Stimulated activated CD8-positive, alpha-beta memory T cell treated with anti-CD3 and anti-CD28 coated beads, Interleukin-4, amount 100 ng/mL, for 24 hours (primary cell): ENCODE measurements around the gene FRY.

Experiments used
- DNase-seq: peaks from one replicate; pipeline ENCODE4 v3.0.0-alpha.2; 2020; ENCODE audit warnings: low read depth

The FRY gene

DNA sequence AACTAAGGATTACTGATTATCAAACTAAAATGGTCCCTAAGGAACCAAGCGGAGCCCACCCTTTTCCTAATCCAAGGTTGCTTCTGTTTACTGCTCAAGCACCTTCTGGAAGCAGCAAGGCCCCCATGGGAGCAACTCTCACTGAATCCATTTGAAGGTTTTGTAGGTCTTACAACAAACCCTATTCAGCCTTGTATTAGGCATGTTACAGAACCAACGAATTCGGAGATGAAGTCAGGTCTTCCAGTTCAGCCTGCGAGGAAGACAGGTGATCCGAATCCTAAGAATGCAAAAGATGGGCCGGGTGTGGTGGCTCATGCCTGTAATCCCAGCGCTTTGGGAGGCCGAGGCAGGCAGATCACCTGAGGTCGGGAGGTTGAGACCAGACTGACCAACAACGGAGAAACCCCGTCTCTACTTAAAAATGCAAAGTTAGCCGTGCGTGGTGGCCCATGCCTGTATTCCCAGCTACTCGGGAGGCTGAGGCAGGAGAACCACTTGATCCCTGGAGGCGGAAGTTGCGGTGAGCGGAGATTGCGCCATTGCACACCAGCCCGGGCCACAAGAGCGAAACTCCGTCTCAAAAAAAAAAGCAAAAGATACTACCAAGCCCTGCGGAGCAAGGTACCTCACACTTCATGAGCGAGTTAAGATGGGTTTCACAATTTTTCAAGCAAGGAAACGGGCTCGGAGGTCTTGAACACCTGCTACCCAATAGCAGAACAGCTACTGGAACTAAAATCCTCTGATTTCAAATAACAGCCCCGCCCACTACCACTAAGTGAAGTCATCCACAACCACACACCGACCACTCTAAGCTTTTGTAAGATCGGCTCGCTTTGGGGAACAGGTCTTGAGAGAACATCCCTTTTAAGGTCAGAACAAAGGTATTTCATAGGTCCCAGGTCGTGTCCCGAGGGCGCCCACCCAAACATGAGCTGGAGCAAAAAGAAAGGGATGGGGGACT is 283.0 kb downstream of the FRY start:
- peak; percentile 31 for DNase-seq

DNA sequence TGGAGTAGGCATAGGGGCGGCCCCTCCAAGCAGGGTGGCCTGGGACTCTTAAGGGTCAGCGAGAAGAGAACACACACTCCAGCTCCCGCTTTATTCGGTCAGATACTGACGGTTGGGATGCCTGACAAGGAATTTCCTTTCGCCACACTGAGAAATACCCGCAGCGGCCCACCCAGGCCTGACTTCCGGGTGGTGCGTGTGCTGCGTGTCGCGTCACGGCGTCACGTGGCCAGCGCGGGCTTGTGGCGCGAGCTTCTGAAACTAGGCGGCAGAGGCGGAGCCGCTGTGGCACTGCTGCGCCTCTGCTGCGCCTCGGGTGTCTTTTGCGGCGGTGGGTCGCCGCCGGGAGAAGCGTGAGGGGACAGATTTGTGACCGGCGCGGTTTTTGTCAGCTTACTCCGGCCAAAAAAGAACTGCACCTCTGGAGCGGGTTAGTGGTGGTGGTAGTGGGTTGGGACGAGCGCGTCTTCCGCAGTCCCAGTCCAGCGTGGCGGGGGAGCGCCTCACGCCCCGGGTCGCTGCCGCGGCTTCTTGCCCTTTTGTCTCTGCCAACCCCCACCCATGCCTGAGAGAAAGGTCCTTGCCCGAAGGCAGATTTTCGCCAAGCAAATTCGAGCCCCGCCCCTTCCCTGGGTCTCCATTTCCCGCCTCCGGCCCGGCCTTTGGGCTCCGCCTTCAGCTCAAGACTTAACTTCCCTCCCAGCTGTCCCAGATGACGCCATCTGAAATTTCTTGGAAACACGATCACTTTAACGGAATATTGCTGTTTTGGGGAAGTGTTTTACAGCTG is 283.9 kb downstream of the FRY start, which contains the start of the genes BRCA2 and ZAR1L:
Gene BRCA2, plus strand, starts transcription at position 271 of the 790 bp plus-strand sequence. CDS start 953 bp downstream, outside the sequence.
Gene ZAR1L, minus strand, starts transcription at position 126 of the 790 bp plus-strand sequence. CDS start 3,438 bp downstream, outside the sequence.
- DNase-seq: peak; percentile 84

DNA sequence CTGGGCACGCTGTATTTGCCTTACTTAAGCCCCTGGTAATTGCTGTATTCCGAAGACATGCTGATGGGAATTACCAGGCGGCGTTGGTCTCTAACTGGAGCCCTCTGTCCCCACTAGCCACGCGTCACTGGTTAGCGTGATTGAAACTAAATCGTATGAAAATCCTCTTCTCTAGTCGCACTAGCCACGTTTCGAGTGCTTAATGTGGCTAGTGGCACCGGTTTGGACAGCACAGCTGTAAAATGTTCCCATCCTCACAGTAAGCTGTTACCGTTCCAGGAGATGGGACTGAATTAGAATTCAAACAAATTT is 284.4 kb downstream of the FRY start:
- DNase-seq: peak; percentile 4

- no peak for DNase-seq
These were observed 284.9 kb downstream of the FRY start for GRCh38 chr13:32316501-32316900.

DNA sequence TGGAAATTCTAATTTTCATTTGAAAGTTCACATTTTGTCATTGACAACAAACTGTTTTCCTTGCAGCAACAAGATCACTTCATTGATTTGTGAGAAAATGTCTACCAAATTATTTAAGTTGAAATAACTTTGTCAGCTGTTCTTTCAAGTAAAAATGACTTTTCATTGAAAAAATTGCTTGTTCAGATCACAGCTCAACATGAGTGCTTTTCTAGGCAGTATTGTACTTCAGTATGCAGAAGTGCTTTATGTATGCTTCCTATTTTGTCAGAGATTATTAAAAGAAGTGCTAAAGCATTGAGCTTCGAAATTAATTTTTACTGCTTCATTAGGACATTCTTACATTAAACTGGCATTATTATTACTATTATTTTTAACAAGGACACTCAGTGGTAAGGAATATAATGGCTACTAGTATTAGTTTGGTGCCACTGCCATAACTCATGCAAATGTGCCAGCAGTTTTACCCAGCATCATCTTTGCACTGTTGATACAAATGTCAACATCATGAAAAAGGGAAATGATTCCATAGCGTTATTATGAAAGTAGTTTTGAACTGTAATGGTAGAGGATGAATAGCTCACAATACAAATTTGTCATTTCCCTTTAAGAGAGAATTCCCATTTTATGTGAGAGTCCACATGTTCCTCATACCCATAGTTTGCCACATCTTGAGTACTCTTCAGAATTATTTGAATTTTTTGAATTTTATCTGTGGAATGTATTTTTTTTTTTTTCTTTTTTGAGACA is 286.3 kb downstream of the FRY start:
- DNase-seq: no peak

DNA sequence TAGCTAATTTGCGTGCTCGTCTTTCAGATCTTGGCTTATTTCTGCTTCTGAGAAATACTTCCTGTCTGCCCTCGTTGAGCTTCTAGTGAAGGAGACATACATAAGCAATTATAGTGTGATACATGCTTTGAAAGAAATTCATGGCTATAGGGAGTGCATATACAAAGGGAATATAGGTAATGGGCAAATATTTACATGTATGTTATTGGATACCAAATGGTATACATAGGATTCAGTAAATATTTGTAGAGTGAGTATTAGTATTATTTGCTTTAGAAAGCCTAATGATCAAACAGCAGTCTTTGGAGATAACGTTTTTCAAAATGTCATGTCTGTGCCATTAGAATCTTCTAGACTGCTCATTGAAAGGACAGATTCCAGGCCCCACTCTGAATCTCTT is 289.0 kb downstream of the FRY start:
- DNase-seq: no peak

DNA sequence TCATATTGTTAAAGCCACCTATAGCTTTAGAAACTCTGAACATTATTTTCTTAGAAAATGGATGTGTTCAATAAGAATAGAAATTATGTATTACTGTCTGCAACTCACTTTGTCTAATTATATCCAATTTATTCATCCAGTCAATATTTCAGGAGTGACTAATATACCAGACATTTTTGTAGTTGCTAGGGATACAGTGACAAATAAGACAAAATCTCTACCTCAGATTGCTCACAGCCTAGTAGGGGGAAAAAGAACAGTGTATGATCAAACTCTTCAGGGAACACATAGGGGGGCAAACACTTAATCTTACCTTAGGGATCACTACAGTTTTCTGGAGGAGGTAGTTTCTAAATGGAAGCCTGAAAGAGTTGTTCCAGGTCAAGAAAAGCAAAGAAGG is 292.3 kb downstream of the FRY start:
- DNase-seq: no peak

- no peak for DNase-seq
These were observed 298.9 kb downstream of the FRY start for GRCh38 chr13:32330441-32330840.

DNA sequence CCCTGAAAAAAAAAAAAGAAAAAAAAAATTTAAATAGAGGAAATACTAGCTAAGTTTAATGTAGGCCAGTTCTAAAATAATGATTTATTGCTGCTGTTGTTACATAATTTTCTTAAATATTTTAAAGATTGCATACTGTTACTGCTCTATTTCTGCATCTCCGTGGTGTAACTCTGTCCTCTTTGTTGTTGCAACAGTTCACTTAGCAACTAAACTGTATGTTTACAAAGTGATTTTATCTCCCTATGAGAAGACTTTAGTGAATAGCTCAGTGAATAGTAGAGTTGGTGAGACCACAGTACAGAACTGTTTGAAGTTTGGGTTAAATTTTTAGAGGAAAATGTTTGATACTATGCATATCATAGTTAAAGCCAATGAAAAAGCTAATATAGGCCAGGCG is 303.1 kb downstream of the FRY start:
- no peak for DNase-seq

DNA sequence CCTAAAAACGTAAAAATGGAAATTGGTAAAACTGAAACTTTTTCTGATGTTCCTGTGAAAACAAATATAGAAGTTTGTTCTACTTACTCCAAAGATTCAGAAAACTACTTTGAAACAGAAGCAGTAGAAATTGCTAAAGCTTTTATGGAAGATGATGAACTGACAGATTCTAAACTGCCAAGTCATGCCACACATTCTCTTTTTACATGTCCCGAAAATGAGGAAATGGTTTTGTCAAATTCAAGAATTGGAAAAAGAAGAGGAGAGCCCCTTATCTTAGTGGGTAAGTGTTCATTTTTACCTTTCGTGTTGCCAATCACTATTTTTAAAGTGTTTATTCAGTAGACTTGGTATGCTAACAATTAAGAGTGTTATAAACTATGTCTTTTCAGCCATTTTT is 309.3 kb downstream of the FRY start:
- DNase-seq: no peak

DNA sequence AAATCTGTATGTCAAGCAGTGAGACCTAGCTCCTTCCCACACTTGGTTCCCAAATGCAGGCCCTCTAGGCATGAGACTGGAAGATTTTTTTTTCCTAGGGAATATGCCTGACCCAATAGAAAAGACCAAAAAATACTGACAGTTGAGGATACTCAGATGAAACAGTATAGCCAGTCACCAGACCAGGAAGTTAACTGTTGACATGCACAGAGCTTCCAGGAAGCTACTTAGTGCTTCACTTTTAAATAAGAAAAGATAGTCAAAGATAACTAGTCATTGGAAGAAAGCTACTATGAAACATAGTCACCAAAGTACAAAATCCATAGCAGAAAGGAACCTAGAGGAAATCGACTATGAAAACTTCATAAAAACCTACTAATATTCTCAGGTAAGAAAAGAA is 316.1 kb downstream of the FRY start:
- no peak for DNase-seq
